BE2C (cell line): ENCODE data around the gene UBE3C.

Experiments used
- DNase-seq: peaks from one replicate; pipeline ENCODE4 v3.0.0-alpha.2; 2020
- H3K27me3 ChIP-seq: fragments of 250-450 bp; sonication (Bioruptor Pico); 2 replicates; pipeline ENCODE4 v1.5.1; 2020; ENCODE audit warnings: mild to moderate bottlenecking
- H3K36me3 ChIP-seq: fragments of 250-450 bp; sonication (Bioruptor Pico); 2 replicates; pipeline ENCODE4 v1.5.1; 2020; ENCODE audit warnings: mild to moderate bottlenecking
- H3K4me1 ChIP-seq: fragments of 250-450 bp; sonication (Bioruptor Pico); 2 replicates; pipeline ENCODE4 v1.5.1; 2020
- H3K4me3 ChIP-seq: 2 replicates; pipeline ENCODE4 v1.5.1; 2011; ENCODE audit warnings: low read depth, low read length
- H3K9me3 ChIP-seq: fragments of 250-450 bp; sonication (Bioruptor Pico); 2 replicates; pipeline ENCODE4 v1.5.1; 2020
- CTCF ChIP-seq: IDR thresholded peaks from 2 replicates; pipeline ENCODE4 v1.5.1; 2012; ENCODE audit warnings: mild to moderate bottlenecking, low read depth, low read length

UBE3C gene

GRCh38 chr7:157278167-157278790 is 139.6 kb downstream of the UBE3C start:
- Histone ChIP-seq H3K27me3 (peaks cover 20% of the 10 kb centered on the region), H3K9me3 (no peaks in the 10 kb centered on the region), H3K4me1 (peaks cover 12% of the 10 kb centered on the region), H3K4me3 (no peak overlapping the region), H3K36me3 (no peaks in the 10 kb centered on the region)
- DNase-seq = no peak
- no peak for TF ChIP-seq CTCF

- H3K4me3 ChIP-seq = peak overlapping the region; percentile 17
- TF ChIP-seq CTCF = no peak
- peaks cover 10% of the 10 kb centered on the region for H3K4me1 ChIP-seq
- H3K9me3 ChIP-seq = no peaks in the 10 kb centered on the region
- H3K27me3 ChIP-seq = peaks cover 20% of the 10 kb centered on the region
- DNase-seq = no peak
- no peaks in the 10 kb centered on the region for H3K36me3 ChIP-seq
Observed at GRCh38 chr7:157278791-157279724, 140.3 kb downstream of the UBE3C start.

- H3K4me3 ChIP-seq = no peak overlapping the region
Observed at GRCh38 chr7:157279741-157280215, 141.1 kb downstream of the UBE3C start.

GRCh38 chr7:157280216-157280841 is 141.6 kb downstream of the UBE3C start:
- peaks cover 10% of the 10 kb centered on the region for H3K4me1 ChIP-seq
- no peak overlapping the region for H3K4me3 ChIP-seq
- no peaks in the 10 kb centered on the region for H3K36me3 ChIP-seq
- no peak for TF ChIP-seq CTCF
- no peaks in the 10 kb centered on the region for H3K9me3 ChIP-seq
- no peak for DNase-seq
- peaks cover 20% of the 10 kb centered on the region for H3K27me3 ChIP-seq

More at GRCh38 chr7:157279741-157280215, 141.1 kb downstream of the UBE3C start:
- no peak for DNase-seq
- no peak for TF ChIP-seq CTCF
- peaks cover 20% of the 10 kb centered on the region for H3K27me3 ChIP-seq
- no peaks in the 10 kb centered on the region for H3K9me3 ChIP-seq
- peaks cover 10% of the 10 kb centered on the region for H3K4me1 ChIP-seq
- H3K36me3 ChIP-seq = no peaks in the 10 kb centered on the region

- Histone ChIP-seq H3K27me3 (peaks cover 20% of the 10 kb centered on the region), H3K36me3 (no peaks in the 10 kb centered on the region), H3K9me3 (no peaks in the 10 kb centered on the region), H3K4me1 (peaks cover 10% of the 10 kb centered on the region), H3K4me3 (no peak overlapping the region)
- DNase-seq = no peak
- TF ChIP-seq CTCF = no peak
Observed at GRCh38 chr7:157281221-157281998, 142.7 kb downstream of the UBE3C start.
